KOPT-K1 (cell line): ENCODE measurements around the gene ZBED5.
"Not testable (repeated sequence)": the region's sequence is repeated elsewhere in the genome, so short reads cannot be mapped to it uniquely, and the experiment has no call there.

Source experiments
- H3K27ac ChIP-seq: fragments of 200-600 bp; sonication (generic); 2 replicates; pipeline ENCODE4 v1.5.1; 2016; ENCODE audit warnings: antibody characterized with exemption, mild to moderate bottlenecking, low read depth, low read length; ENCODE audit not compliant: poor library complexity, severe bottlenecking
- H3K36me3 ChIP-seq: fragments of 200-600 bp; sonication (generic); 2 replicates; pipeline ENCODE4 v1.5.1; 2017; ENCODE audit warnings: antibody characterized with exemption, mild to moderate bottlenecking, low read length, moderate library complexity; ENCODE audit not compliant: insufficient read depth
- H3K9me3 ChIP-seq: fragments of 200-600 bp; sonication (generic); 2 replicates; pipeline ENCODE4 v1.5.1; 2017; ENCODE audit warnings: antibody characterized with exemption, low read length, mild to moderate bottlenecking; ENCODE audit not compliant: insufficient read depth, poor library complexity, severe bottlenecking

The ZBED5 gene

GRCh38 chr11:10890083-10890482, 32.2 kb upstream of the ZBED5 start:
- H3K9me3 ChIP-seq, result peaks cover 17% of the 10 kb centered on the region
- H3K36me3 ChIP-seq, H3K27ac ChIP-seq: not testable (repeated sequence)

- no peaks in the 10 kb centered on the region for H3K36me3 ChIP-seq
- peaks cover 17% of the 10 kb centered on the region for H3K9me3 ChIP-seq
- no peak overlapping the region for H3K27ac ChIP-seq
These were observed 29.5 kb upstream of the ZBED5 start for GRCh38 chr11:10887307-10887706.

DNA sequence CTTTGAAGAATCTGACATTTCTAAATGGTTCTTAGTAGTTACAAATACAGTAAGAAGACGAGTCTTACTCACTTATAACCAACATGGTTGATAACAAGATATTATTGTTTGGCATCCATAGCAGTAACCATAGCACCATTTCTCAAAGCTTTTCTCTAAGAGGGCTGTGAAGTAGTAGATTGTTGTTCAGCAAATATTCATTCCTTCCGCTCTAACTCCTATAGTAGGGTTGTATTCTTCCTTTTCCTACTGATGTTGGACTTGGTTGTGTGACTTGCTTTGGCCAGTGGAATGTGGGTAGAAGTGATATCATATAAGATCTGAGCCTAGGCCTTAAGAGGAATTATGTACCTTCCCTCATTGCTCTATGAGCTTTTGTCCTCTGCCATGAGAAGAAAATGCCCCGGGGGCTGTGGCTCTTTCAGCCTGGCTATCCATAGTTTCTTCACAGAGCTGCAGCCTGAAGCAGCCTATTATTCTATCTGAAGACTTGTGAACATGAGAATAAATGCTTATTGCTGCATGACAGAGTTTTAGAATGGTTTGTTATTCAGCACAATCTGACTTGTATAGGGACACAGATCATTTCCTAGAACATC, 28.9 kb upstream of the ZBED5 start:
- H3K9me3 ChIP-seq, result peaks cover 17% of the 10 kb centered on the region
- H3K36me3 ChIP-seq, result no peaks in the 10 kb centered on the region
- no peak overlapping the region for H3K27ac ChIP-seq

- Histone ChIP-seq H3K36me3 (no peaks in the 10 kb centered on the region), H3K9me3 (peaks cover 12% of the 10 kb centered on the region), H3K27ac (no peak overlapping the region)
These were observed 28.0 kb upstream of the ZBED5 start for GRCh38 chr11:10885703-10886363.

DNA sequence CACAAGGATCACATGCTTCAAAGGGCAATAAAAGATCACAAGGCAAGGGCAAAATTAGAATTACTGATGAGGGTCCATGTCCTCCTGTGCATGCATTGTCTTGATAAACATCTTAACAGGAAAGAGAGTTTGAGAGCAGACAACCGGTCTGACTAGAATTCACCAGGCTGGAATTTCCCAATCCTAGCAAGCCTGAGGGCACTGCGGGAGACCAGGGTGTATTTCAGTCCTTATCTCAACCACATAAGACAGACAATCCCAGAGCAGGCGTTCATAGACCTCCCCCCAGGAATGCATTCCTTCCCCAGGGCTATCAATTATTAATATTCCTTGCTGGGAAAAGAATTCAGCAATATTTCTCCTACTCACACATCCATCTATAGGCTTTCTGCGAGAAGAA, 26.4 kb upstream of the ZBED5 start:
- not testable (repeated sequence) for H3K9me3 ChIP-seq, H3K27ac ChIP-seq, H3K36me3 ChIP-seq

DNA sequence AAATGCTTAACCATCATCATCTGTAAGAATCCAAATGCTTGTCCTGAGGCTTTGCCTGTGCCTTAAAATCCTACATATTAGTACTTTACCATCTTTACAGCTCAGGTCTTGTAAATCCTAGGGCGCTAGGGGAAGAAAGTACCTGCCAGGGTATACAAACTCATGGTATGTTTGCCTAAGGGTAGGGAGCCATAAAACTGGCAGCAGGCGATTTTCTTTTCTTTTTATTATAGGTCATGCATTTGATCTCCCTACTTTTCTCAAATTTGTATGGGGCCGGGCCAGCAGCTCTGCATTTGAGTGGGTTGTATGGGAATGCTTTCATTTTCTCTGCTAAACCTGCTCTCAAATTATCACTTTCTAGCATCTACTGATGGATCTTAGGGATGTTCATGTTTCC, 24.0 kb upstream of the ZBED5 start:
- Histone ChIP-seq H3K27ac (no peak overlapping the region), H3K9me3 (no peaks in the 10 kb centered on the region), H3K36me3 (no peaks in the 10 kb centered on the region)

DNA sequence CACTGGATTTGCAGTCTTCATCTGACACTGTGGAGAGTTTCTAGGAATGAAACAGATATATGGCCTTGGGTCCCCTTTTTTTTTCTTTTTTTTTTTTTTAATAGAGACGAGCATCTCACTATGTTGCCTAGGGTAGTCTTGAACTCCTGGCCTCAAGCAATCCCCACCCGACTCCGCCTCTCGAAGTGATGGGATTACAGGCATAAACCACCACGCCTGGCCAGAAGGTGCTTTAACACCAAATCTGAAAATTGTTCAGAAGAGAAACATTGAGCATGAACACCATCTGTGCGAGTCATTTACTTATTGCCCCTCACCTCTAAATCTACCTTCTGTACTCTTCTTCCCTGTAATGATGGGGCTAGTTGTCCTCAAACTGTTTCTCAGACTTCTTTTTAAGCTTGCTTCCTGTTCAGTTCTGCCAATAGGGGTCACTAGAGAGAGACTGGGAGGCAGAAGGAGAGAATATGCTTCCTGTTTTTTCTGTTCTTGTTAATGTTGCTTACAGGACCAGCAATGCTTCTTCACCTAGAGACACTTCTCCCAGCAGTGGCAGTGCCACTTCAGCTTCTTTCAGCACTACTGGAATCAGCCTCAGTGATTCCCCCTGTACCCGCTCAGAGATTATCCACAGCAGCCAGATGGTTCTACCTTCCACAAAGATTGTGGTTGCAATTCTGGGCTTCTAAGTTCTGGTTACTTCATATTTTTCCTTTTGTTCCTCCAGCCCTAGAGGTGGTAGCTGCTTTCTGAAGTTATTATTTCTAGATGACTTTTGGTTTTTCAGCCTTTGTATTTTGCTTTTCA, 20.8 kb upstream of the ZBED5 start:
- H3K36me3 ChIP-seq, result no peaks in the 10 kb centered on the region
- no peak overlapping the region for H3K27ac ChIP-seq
- H3K9me3 ChIP-seq, result peaks cover 2% of the 10 kb centered on the region

- H3K36me3 ChIP-seq, result no peaks in the 10 kb centered on the region
- H3K27ac ChIP-seq, result no peak overlapping the region
- H3K9me3 ChIP-seq, result peaks cover 23% of the 10 kb centered on the region
These were observed 18.3 kb upstream of the ZBED5 start for GRCh38 chr11:10876158-10876557.

DNA sequence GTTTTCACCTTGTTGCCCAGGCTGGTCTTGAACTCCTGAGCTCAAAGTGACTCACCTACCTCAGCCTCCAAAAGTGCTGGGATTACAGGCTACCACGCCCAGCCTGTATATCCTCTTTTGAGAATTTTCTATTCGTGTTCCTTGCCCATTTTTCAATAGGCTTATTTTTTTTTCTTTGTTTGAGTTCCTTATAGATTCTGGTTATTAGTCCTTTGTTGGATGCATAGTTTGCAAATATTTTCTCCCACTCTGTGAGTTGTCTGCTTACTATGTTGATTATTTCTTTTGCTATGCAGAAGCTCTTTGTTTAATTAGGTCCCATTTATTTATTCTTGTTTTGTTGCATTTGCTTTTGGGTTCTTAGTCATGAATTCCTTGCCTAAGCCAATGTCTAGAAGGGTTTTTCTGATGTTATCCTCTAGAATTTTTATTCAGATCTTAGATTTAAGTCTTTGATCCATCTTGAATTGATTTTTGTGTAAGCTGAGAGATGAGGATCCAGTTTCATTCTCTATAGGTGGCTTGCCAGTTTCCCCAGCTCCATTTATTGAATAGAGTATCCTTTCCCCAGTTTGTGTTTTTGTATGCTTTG, 17.7 kb upstream of the ZBED5 start:
- H3K36me3 ChIP-seq, result no peaks in the 10 kb centered on the region
- no peak overlapping the region for H3K27ac ChIP-seq
- H3K9me3 ChIP-seq, result peaks cover 23% of the 10 kb centered on the region

DNA sequence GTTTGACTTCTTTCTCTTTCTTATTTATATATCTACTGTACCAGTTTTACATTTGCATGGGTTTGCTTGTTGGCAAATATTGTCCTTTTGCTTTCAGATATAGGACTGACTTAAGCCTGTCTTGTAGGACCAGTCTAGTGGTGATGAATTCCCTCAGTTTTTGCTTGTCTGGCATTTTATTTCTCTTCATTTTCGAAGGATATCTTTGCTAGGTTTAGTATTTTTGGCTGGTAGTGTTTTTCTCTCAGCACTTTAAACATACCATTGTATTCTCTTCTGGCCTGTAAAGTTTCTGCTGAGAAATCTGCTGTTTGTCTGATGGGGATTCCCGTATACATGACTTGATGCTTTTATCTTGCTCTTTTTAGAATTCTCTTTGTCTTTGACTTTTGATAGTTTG, 14.2 kb upstream of the ZBED5 start:
- no peaks in the 10 kb centered on the region for H3K36me3 ChIP-seq
- no peak overlapping the region for H3K27ac ChIP-seq
- peaks cover 23% of the 10 kb centered on the region for H3K9me3 ChIP-seq

DNA sequence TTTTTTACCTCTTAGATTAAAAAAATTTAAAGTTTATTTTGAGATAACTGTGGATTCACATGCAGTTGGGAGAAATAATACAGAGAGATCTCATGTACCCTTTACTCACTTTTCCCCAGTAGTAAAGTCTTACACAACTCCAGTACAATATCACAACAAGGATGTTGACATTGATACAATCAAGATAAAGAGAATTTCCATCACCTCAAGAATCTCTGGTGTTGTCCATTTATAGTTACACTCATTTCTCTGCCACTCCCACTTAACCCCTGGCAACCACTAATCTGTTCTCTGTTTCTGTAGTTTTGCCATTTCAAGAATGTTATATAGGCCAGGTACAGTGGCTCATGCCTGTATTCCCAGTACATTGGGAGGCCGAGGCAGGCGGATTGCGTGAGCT, 10.5 kb upstream of the ZBED5 start:
- no peaks in the 10 kb centered on the region for H3K36me3 ChIP-seq
- H3K27ac ChIP-seq, result no peak overlapping the region
- peaks cover 18% of the 10 kb centered on the region for H3K9me3 ChIP-seq

- Histone ChIP-seq H3K27ac (no peak overlapping the region), H3K36me3 (no peaks in the 10 kb centered on the region), H3K9me3 (peaks cover 4% of the 10 kb centered on the region)
These were observed 9.1 kb upstream of the ZBED5 start for GRCh38 chr11:10866893-10867331.

- no peak overlapping the region for H3K27ac ChIP-seq
- H3K36me3 ChIP-seq, result no peaks in the 10 kb centered on the region
- no peaks in the 10 kb centered on the region for H3K9me3 ChIP-seq
These were observed 8.0 kb upstream of the ZBED5 start for GRCh38 chr11:10865837-10866270.

- Histone ChIP-seq H3K27ac (no peak overlapping the region), H3K36me3 (no peaks in the 10 kb centered on the region), H3K9me3 (no peaks in the 10 kb centered on the region)
These were observed 6.8 kb upstream of the ZBED5 start for GRCh38 chr11:10864688-10865087.

DNA sequence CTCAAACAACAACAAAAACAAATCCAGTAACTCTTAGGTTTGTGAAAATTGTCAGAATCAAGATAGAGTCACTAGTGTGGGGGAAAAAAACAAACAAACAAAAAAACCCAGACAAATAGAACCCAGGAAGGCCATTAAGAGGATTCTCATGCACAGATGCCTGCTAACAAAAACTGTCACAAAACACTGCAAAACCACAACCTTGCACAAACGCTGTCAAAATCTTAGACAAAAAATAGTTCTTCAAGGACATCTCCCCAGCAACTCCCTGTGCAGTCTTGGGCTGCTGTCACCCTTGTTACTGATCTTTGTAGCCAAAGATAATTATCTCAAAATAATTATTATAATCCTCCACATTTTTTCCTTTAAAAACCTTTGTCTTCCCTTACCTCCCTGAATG, 4.6 kb upstream of the ZBED5 start:
- no peaks in the 10 kb centered on the region for H3K36me3 ChIP-seq
- no peaks in the 10 kb centered on the region for H3K9me3 ChIP-seq
- H3K27ac ChIP-seq, result no peak overlapping the region
